OCI-LY3 (cell line): Measurements from ENCODE around the gene KLC1.

Experiments used
- H2AFZ ChIP-seq: fragments of 200-600, 300-600 bp; shearing (Covaris generic); 2 replicates; pipeline ENCODE4 v1.6.0; 2014; ENCODE audit warnings: antibody characterized with exemption, low read depth, low read length
- H3K27ac ChIP-seq: fragments of 200-600, 300-600 bp; sonication (generic); 2 replicates; pipeline ENCODE4 v1.5.1; 2014; ENCODE audit warnings: mild to moderate bottlenecking, low read length, moderate library complexity, mixed read lengths
- H3K27me3 ChIP-seq: fragments of 200-600, 300-600 bp; sonication (generic); 2 replicates; pipeline ENCODE4 v1.6.1; 2014; ENCODE audit warnings: low read depth, low read length, mixed read lengths
- H3K36me3 ChIP-seq: fragments of 200-600, 300-600 bp; sonication (generic); replicated peaks from 2 replicates; pipeline ENCODE3; 2014; ENCODE audit warnings: low read depth, low read length, mixed read lengths
- H3K4me1 ChIP-seq: fragments of 300-600, 200-600 bp; sonication (generic); 2 replicates; pipeline ENCODE4 v1.6.1; 2014; ENCODE audit warnings: low read length, mixed read lengths
- H3K4me2 ChIP-seq: fragments of 200-600, 300-600 bp; sonication (generic); 2 replicates; pipeline ENCODE4 v1.6.1; 2014; ENCODE audit warnings: low read length, mixed read lengths
- H3K4me3 ChIP-seq: fragments of 300-600, 200-600 bp; sonication (generic); 2 replicates; pipeline ENCODE4 v1.5.1; 2014; ENCODE audit warnings: antibody characterized with exemption, mild to moderate bottlenecking, low read length, moderate library complexity
- H3K79me2 ChIP-seq: fragments of 300-600, 200-600 bp; shearing (Covaris generic); 2 replicates; pipeline ENCODE4 v1.6.1; 2014; ENCODE audit warnings: mild to moderate bottlenecking, low read length, mixed read lengths
- H3K9ac ChIP-seq: fragments of 300-600, 200-600 bp; shearing (Covaris generic); 2 replicates; pipeline ENCODE4 v1.6.0; 2014; ENCODE audit warnings: mild to moderate bottlenecking, low read length, moderate library complexity
- H3K9me3 ChIP-seq: fragments of 200-600, 300-600 bp; shearing (Covaris generic); 2 replicates; pipeline ENCODE4 v1.6.1; 2014; ENCODE audit warnings: low read length, mixed read lengths; ENCODE audit not compliant: insufficient read depth
- H4K20me1 ChIP-seq: fragments of 200-600, 300-600 bp; sonication (generic); 2 replicates; pipeline ENCODE4 v1.6.1; 2016; ENCODE audit warnings: low read length, mixed read lengths; ENCODE audit not compliant: insufficient read depth
- EZH2phosphoT487 ChIP-seq: fragments of 200-600 bp; shearing (Covaris generic); IDR thresholded peaks from 2 replicates; pipeline ENCODE4 v1.6.1; 2018; ENCODE audit warnings: antibody characterized with exemption, mixed run types, low read depth
- TF ChIP-seq, protein P1 (sequence below): fragments of 200-600, 300-600 bp; sonication (generic); IDR thresholded peaks from 2 replicates; pipeline ENCODE4 v1.5.1; 2014; ENCODE audit warnings: antibody characterized with exemption, low read length, low read depth

KLC1 gene

DNA sequence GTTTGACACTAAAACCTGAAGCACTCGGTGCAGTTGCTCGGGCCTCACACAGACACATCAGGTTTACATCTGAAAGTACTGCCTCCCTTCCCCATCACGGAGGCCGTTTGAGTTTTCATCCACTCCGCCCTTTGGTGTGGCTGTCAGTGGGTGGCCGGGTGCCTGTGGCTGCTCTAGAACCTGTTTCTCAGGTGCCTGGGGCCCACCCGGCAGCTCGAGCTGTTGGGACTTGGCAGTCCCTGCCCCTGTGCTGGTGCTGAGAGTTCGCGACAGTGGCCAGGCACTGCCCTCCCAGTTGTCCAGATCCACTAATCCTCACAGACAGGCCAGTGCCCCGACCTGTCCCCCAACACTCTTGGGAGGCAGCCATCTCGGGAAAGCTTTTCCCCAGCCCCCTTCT, 63.9 kb downstream of the KLC1 start:
- H3K27ac ChIP-seq = no peak overlapping the region
- no peak for TF ChIP-seq EZH2phosphoT487
- TF ChIP-seq, protein P1, sequence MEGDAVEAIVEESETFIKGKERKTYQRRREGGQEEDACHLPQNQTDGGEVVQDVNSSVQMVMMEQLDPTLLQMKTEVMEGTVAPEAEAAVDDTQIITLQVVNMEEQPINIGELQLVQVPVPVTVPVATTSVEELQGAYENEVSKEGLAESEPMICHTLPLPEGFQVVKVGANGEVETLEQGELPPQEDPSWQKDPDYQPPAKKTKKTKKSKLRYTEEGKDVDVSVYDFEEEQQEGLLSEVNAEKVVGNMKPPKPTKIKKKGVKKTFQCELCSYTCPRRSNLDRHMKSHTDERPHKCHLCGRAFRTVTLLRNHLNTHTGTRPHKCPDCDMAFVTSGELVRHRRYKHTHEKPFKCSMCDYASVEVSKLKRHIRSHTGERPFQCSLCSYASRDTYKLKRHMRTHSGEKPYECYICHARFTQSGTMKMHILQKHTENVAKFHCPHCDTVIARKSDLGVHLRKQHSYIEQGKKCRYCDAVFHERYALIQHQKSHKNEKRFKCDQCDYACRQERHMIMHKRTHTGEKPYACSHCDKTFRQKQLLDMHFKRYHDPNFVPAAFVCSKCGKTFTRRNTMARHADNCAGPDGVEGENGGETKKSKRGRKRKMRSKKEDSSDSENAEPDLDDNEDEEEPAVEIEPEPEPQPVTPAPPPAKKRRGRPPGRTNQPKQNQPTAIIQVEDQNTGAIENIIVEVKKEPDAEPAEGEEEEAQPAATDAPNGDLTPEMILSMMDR = no peak
- peaks cover 24% of the 10 kb centered on the region for H4K20me1 ChIP-seq
- H3K4me3 ChIP-seq = no peak overlapping the region
- H3K9ac ChIP-seq = no peak overlapping the region
- peaks cover 39% of the 10 kb centered on the region for H3K4me1 ChIP-seq
- no peaks in the 10 kb centered on the region for H3K27me3 ChIP-seq
- peaks cover 40% of the 10 kb centered on the region for H3K36me3 ChIP-seq
- H2AFZ ChIP-seq = no peak overlapping the region
- H3K4me2 ChIP-seq = no peak overlapping the region
- no peaks in the 10 kb centered on the region for H3K9me3 ChIP-seq
- peaks cover 5% of the 10 kb centered on the region; the same call in 1 of the 2 replicates for H3K79me2 ChIP-seq

DNA sequence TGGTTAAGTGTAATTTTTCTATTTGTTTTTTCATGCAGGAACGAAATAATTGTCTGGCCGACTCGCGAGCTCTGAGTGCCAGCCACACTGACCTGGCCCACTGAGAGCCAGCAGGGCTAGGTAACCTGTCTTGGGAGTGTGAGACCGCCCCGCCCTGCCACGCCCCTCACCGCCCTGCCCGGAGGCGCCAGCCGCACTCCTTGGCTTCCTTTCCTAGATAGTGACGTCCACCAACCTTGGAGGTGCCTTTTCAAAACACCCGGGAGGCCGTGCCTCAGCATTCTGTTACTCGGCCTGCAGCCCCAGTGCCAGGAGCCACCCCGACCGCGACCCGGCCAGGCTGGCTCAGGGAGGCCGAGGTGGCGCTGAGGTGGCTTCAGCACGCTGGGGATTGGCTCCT, 64.5 kb downstream of the KLC1 start:
- H2AFZ ChIP-seq = no peak overlapping the region
- TF ChIP-seq, protein P1 = no peak
- no peak for TF ChIP-seq EZH2phosphoT487
- no peaks in the 10 kb centered on the region for H3K9me3 ChIP-seq
- peaks cover 41% of the 10 kb centered on the region for H3K36me3 ChIP-seq
- peaks cover 24% of the 10 kb centered on the region for H4K20me1 ChIP-seq
- H3K27me3 ChIP-seq = no peaks in the 10 kb centered on the region
- H3K9ac ChIP-seq = no peak overlapping the region
- no peak overlapping the region for H3K27ac ChIP-seq
- no peak overlapping the region for H3K4me2 ChIP-seq
- peaks cover 37% of the 10 kb centered on the region for H3K4me1 ChIP-seq
- no peak overlapping the region for H3K4me3 ChIP-seq
- H3K79me2 ChIP-seq = peaks cover 5% of the 10 kb centered on the region; the same call in 1 of the 2 replicates

DNA sequence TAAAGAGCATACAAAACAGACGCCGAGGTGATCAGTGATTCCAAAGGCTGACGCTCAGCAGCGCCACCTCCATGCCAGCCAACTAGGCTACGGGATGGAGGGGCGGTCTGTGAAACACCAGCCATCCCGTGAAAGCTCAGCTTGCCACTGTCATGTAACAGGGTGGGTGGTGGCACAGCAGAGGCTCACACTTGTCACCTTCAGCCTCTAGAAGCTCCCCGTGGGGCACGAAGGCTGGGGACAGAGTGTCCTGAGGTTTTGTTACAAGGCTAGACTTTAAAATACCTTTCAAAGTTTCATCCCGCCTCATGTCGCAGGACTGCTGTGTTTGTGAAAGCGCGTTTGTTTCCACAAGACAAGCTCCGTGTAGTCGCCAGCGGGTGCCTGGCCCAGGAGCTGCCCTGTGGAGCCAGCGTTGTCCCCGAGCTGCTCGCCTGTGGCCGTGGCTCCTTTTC, 65.6 kb downstream of the KLC1 start:
- peaks cover 43% of the 10 kb centered on the region for H3K36me3 ChIP-seq
- H4K20me1 ChIP-seq = peaks cover 33% of the 10 kb centered on the region
- H3K9me3 ChIP-seq = no peaks in the 10 kb centered on the region
- no peak overlapping the region for H2AFZ ChIP-seq
- no peak overlapping the region for H3K9ac ChIP-seq
- no peak overlapping the region for H3K27ac ChIP-seq
- no peaks in the 10 kb centered on the region for H3K27me3 ChIP-seq
- H3K79me2 ChIP-seq = peaks cover 5% of the 10 kb centered on the region
- TF ChIP-seq, protein P1 = no peak
- no peak for TF ChIP-seq EZH2phosphoT487
- no peak overlapping the region for H3K4me2 ChIP-seq
- H3K4me1 ChIP-seq = peaks cover 36% of the 10 kb centered on the region
- H3K4me3 ChIP-seq = no peak overlapping the region

DNA sequence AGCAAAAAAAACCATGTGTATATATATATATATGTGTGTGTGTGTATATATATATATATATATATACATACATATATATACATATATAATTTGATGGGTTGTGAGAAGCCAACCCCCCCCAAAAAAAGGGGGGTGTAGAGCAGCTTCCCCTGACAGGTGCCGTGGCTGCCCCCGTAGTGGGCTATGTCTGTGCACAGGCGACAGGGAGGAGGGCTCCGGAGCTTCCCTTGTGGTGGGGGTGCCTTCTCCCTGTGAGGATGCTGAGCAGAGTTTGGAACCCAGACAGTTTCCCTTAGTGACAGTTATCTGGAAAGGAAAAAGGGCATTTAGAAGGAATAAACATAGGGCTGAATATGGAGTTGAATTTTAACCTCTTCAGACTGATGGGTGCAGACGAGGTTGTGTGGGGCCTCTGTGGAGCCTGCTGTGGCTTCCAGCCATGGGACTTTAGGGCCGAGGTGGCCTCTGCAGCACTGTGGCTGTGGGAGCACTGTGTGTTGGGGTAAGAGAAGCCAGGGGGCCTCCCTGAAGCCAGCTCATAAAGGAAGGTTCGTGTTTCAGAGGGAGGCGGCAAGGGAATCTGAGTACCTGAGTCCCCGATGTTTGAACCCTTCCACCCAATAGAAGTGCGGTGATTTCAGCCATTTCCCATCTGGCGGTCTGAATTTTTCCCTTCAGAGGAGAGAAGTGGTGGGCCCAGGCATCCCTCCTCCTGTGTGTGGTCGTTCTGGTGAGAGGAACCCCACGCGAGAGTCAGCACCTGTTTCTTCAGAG, 66.5 kb downstream of the KLC1 start:
- Histone ChIP-seq H2AFZ (no peak overlapping the region), H3K27me3 (no peaks in the 10 kb centered on the region), H3K4me2 (no peak overlapping the region), H3K4me1 (peaks cover 27% of the 10 kb centered on the region), H3K27ac (no peak overlapping the region), H3K36me3 (peaks cover 41% of the 10 kb centered on the region), H4K20me1 (peaks cover 31% of the 10 kb centered on the region), H3K79me2 (peaks cover 1% of the 10 kb centered on the region), H3K9me3 (no peaks in the 10 kb centered on the region), H3K9ac (no peak overlapping the region), H3K4me3 (no peak overlapping the region)
- TF ChIP-seq, protein P1 = no peak
- TF ChIP-seq EZH2phosphoT487 = no peak
